Heart left ventricle (tissue), 16 donors: Measurements from ENCODE around the gene HOTAIR. TPM values are rescaled to one million over a fixed set of nuclear protein-coding genes. Genes with fewer than 3 reads are reported as not detected.

Experiments used
- ATAC-seq, 4 donors: fragments of 200-7000 bp; cut with Tn5 transposase; one replicate each; pipeline ENCODE4 v1.9.1; 2020 to 2022; ENCODE audit warnings: moderate library complexity in 4 of 4, mild to moderate bottlenecking in 3 of 4, moderate number of reproducible peaks in 1 of 4
- DNase-seq, 5 donors: peaks; one replicate each; pipeline ENCODE4 v3.0.0-alpha.2; 2020
- H3K27ac ChIP-seq, 12 donors: fragments of 200-600 bp; sonication (generic) in 4 of 12; one replicate each; pipeline versions ENCODE4 v1.5.0 to v1.8.0; 2016 to 2022; ENCODE audit warnings: mild to moderate bottlenecking in 2 of 12
- H3K27me3 ChIP-seq, 9 donors: fragments of 200-600 bp; sonication (generic) in 2 of 9; one replicate each; pipeline versions ENCODE4 v1.5.1 to v1.8.0; 2016 to 2022; ENCODE audit warnings: mild to moderate bottlenecking in 3 of 9
- H3K36me3 ChIP-seq, 9 donors: fragments of 200-600 bp; sonication (generic) in 2 of 9; one replicate each; pipeline versions ENCODE4 v1.5.0 to v1.8.0; 2018 to 2022; ENCODE audit warnings: mild to moderate bottlenecking in 2 of 9
- H3K4me1 ChIP-seq, 12 donors: fragments of 200-600 bp; sonication (generic) in 4 of 12; one replicate each; pipeline versions ENCODE4 v1.5.0 to v1.8.0; 2016 to 2022; ENCODE audit warnings: mild to moderate bottlenecking in 3 of 12
- H3K4me3 ChIP-seq, 12 donors: fragments of 200-600 bp; sonication (generic) in 4 of 12; one replicate each; pipeline versions ENCODE4 v1.5.0 to v1.8.0; 2017 to 2022; ENCODE audit warnings: mild to moderate bottlenecking in 9 of 12, moderate library complexity in 4 of 12
- H3K9me3 ChIP-seq, 12 donors: fragments of 200-600 bp; sonication (generic) in 4 of 12; one replicate each; pipeline versions ENCODE4 v1.5.0 to v1.8.0; 2016 to 2022; ENCODE audit warnings: mild to moderate bottlenecking in 1 of 12
- CTCF ChIP-seq, 12 donors: fragments of 200-600 bp; sonication (generic) in 4 of 12; IDR thresholded peaks; one replicate each; pipeline versions ENCODE4 v1.5.0 to v1.8.0; 2018 to 2022; ENCODE audit warnings: antibody characterized with exemption in 12 of 12, mild to moderate bottlenecking in 5 of 12
- POLR2A ChIP-seq, 2 donors: fragments of 450-650 bp; IDR thresholded peaks; one replicate each; pipeline ENCODE4 v1.6.1; 2017; ENCODE audit warnings: antibody characterized with exemption in 2 of 2, mild to moderate bottlenecking in 2 of 2, moderate library complexity in 2 of 2
- WGBS, 4 donors: extraction: QIAGEN DNeasy Blood & Tissue Kit in 2 of 4; methylation state at CpG; one replicate each; pipeline versions ENCODE4 v1.1.5 to v1.1.7; 2013 to 2018; 5-methylcytosine and 5-hydroxymethylcytosine counted together
- intact Hi-C, 10 donors: fragments of 100-400 bp; cut with DNase I; formaldehyde crosslinking; loops; one replicate each; pipeline versions ENCODE4 v1.11.1 to v1.14.2; 2022
- polyA plus RNA-seq, 2 donors: library from polyadenylated mRNA; stranded (reverse); fragments of 200-250 nt; gene quantifications; one replicate each; pipeline ENCODE4 v1.2.3, GENCODE V29; 2013
- total RNA-seq, 9 donors: library from RNA; depleted of rRNA in 2 of 9; stranded (reverse); fragments of >200 nt in 2 of 9; fragmentation: NEBNext Ultra II Directional in 3 of 9; extraction: Animal tissue kit (Norgen Biotek cat#: 25700) in 3 of 9; gene quantifications; one replicate each; pipeline versions ENCODE4 v1.1.0 to v1.2.4, GENCODE V29; 2016 to 2023
- donor health status: ischemic (EF 13 %, LVEDD 7.1; RV severe dilation, severe dysfunction).
- donor health status: healthy with polysubstance abuse.
- donor health status: DM: no; HTN: yes; CAD: no.
- donor health status: DM: no; HTN: no; CAD: no.
- donor health status: ischemic (EF 25% LVEDD 6.9; RV normal size, moderate dysfunction).
- donor health status: ischemic (EF 25% LVEDD 5.7; RV mildly dilated, moderate dysfunction).
- donor health status: healthy.
- donor health status: DM: yes; HTN: yes; CAD: no.
- donor health status: ischemic (EF 35%, LVEDD 5.7; RV mildly dilated, moderate dysfunction).
- donor health status: nonischemic (EF 11% LVEDD 7.7; RV severe dilation, severe dysfunction).
- donor health status: DM: yes; HTN: yes; CAD: no.
- donor health status: PGD.
- donor health status: ischemic (EF 29% LVEDD 5.4; RV normal size, mild dysfunction).
- donor health status: nonischemic (EF 23%, LVEDD 6.1; RV moderate dilation, normal function).

HOTAIR gene
- total and polyA plus RNA-seq, 11 donors, result not detected

- H3K9me3 ChIP-seq, result no peaks in the 10 kb centered on the region
- 5 to 10% (median 5%) methylated on average over 30 of the region's 30 CpGs for WGBS, 4 donors
Observed at GRCh38 chr12:53930591-53931255, 44.0 kb downstream of the HOTAIR start.

GRCh38 chr12:53929527-53929926 is 45.2 kb downstream of the HOTAIR start:
- intact Hi-C loops, result no loop called here
- H3K9me3 ChIP-seq, result no peaks in the 10 kb centered on the region
- DNase-seq (no peak), ATAC-seq (no peak)
- H3K4me3 ChIP-seq, result no peak overlapping the region
- no peak overlapping the region for H3K27ac ChIP-seq
- H3K27me3 ChIP-seq, result peaks cover 61 to 100% (median 92%) of the 10 kb centered on the region in 9 donors
- TF ChIP-seq CTCF (IDR thresholded peaks at IDR 0.05), result no peak
- TF ChIP-seq POLR2A (IDR thresholded peaks at IDR 0.05), result no peak
- 11 to 19% (median 16%) methylated on average over 4 of the region's 4 CpGs for WGBS, 4 donors
- H3K4me1 ChIP-seq, result no peaks in the 10 kb centered on the region
- H3K36me3 ChIP-seq, result no peaks in the 10 kb centered on the region

More at GRCh38 chr12:53930591-53931255, 44.0 kb downstream of the HOTAIR start:
- intact Hi-C loops, result no loop called here
- no peak for DNase-seq
- Histone ChIP-seq H3K36me3 (no peaks in the 10 kb centered on the region), H3K4me1 (peaks cover 0 to 7% (median 0%) of the 10 kb centered on the region in 12 donors), H3K27ac (no peak overlapping the region), H3K27me3 (peaks cover 62 to 100% (median 98%) of the 10 kb centered on the region in 9 donors), H3K4me3 (no peak overlapping the region)
- TF ChIP-seq POLR2A (IDR thresholded peaks at IDR 0.05), result no peak
- TF ChIP-seq CTCF (IDR thresholded peaks at IDR 0.05), result no peak
- ATAC-seq, result no peak

- H3K36me3 ChIP-seq, result no peaks in the 10 kb centered on the region
- TF ChIP-seq POLR2A (IDR thresholded peaks at IDR 0.05), result no peak
- TF ChIP-seq CTCF (IDR thresholded peaks at IDR 0.05), result no peak
- no peaks in the 10 kb centered on the region for H3K4me1 ChIP-seq
- no peak overlapping the region for H3K4me3 ChIP-seq
- peaks cover 49 to 100% (median 87%) of the 10 kb centered on the region in 9 donors for H3K27me3 ChIP-seq
- WGBS, 4 donors, result 3 to 6% (median 4%) methylated on average over 31 of the region's 31 CpGs
- intact Hi-C loops, result no loop called here
- ATAC-seq, result no peak
- no peak for DNase-seq
- H3K9me3 ChIP-seq, result no peaks in the 10 kb centered on the region
- H3K27ac ChIP-seq, result no peak overlapping the region
Observed at GRCh38 chr12:53928054-53928835, 46.5 kb downstream of the HOTAIR start.

GRCh38 chr12:53927220-53928029 is 47.3 kb downstream of the HOTAIR start:
- WGBS, 4 donors, result 3 to 4% (median 3%) methylated on average over 37 to 45 of the region's 45 CpGs
- TF ChIP-seq CTCF (IDR thresholded peaks at IDR 0.05), result no peak
- TF ChIP-seq POLR2A (IDR thresholded peaks at IDR 0.05), result no peak
- Histone ChIP-seq H3K4me1 (no peaks in the 10 kb centered on the region), H3K9me3 (no peaks in the 10 kb centered on the region), H3K36me3 (no peaks in the 10 kb centered on the region), H3K4me3 (no peak overlapping the region), H3K27me3 (peaks cover 44 to 100% (median 86%) of the 10 kb centered on the region in 9 donors), H3K27ac (no peak overlapping the region)
- intact Hi-C loops, result no loop called here
- DNase-seq, result no peak
- ATAC-seq, result no peak
